ENCODE measurements around the gene FAM219A. TPM values are rescaled to one million over a fixed set of nuclear protein-coding genes. Genes with fewer than 3 reads are reported as not detected.

The FAM219A gene
- total and polyA plus RNA-seq, 2 donors (not counting 1 experiment from before 2014, with no cell fraction given) = 5.3 to 7.3 TPM

DNA sequence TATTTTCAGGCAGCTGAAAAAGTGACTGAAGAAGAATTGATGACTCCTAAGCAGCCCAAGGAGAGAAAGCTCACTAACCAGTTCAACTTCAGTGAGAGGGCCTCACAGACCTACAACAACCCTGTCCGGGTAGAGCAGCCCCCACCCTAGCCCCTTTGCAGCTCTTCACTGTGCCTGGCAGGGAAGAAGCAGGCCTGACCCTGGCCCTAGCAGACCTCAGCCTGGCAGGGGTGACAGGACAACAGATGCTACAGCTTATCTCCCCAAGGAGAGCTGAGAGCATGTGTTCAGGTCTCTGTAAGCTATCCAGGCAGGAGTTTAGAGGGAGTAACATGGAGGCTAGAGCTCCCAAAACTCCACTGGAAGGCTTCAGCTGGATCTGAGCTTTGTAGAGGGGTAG is 32.0 kb upstream of the FAM219A start:
- TF ChIP-seq, protein P1, sequence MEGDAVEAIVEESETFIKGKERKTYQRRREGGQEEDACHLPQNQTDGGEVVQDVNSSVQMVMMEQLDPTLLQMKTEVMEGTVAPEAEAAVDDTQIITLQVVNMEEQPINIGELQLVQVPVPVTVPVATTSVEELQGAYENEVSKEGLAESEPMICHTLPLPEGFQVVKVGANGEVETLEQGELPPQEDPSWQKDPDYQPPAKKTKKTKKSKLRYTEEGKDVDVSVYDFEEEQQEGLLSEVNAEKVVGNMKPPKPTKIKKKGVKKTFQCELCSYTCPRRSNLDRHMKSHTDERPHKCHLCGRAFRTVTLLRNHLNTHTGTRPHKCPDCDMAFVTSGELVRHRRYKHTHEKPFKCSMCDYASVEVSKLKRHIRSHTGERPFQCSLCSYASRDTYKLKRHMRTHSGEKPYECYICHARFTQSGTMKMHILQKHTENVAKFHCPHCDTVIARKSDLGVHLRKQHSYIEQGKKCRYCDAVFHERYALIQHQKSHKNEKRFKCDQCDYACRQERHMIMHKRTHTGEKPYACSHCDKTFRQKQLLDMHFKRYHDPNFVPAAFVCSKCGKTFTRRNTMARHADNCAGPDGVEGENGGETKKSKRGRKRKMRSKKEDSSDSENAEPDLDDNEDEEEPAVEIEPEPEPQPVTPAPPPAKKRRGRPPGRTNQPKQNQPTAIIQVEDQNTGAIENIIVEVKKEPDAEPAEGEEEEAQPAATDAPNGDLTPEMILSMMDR (conservative IDR thresholded peaks at IDR 0.05 in 1 of 2, IDR thresholded peaks at IDR 0.05 in 1 of 2; ENCODE audit: low read depth in 1 of 2, low read length in 2 of 2) = no peak
- TF ChIP-seq EZH2 (IDR thresholded peaks at IDR 0.05; ENCODE audit: low read length, missing control alignments) = no peak
- Histone ChIP-seq H3K79me2 (ENCODE audit: control insufficient read depth, insufficient read depth, low read length) (no peaks in the 10 kb centered on the region), H3K9me3 (ENCODE audit: control insufficient read depth, insufficient read depth, low read depth, low read length) (no peaks in the 10 kb centered on the region), H3K4me2 (ENCODE audit: extremely low read depth, insufficient read depth, low read length) (no peak overlapping the region), H2AFZ (ENCODE audit: low read length) (no peak overlapping the region), H3K27ac (ENCODE audit: insufficient read depth, low read length) (no peak overlapping the region), H3K9ac (ENCODE audit: insufficient read depth, low read length) (no peak overlapping the region), H3K4me1 (ENCODE audit: control insufficient read depth, extremely low read depth, insufficient read depth, low read length) (no peaks in the 10 kb centered on the region), H3K4me3 (replicated peaks in 1 of 4; ENCODE audit: control extremely low read depth in 1 of 4, insufficient read depth in 1 of 4, low read depth in 3 of 4, low read length in 4 of 4) (no peak overlapping the region), H3K27me3 (ENCODE audit: control insufficient read depth, insufficient read depth, low read length) (peaks cover 3% of the 10 kb centered on the region), H4K20me1 (ENCODE audit: control insufficient read depth, extremely low read depth, insufficient read depth, low read length) (no peaks in the 10 kb centered on the region), H3K36me3 (ENCODE audit: control insufficient read depth, insufficient read depth, low read length) (no peaks in the 10 kb centered on the region)
- DNase-seq (ENCODE audit: low read depth in 2 of 2) = no peak

DNA sequence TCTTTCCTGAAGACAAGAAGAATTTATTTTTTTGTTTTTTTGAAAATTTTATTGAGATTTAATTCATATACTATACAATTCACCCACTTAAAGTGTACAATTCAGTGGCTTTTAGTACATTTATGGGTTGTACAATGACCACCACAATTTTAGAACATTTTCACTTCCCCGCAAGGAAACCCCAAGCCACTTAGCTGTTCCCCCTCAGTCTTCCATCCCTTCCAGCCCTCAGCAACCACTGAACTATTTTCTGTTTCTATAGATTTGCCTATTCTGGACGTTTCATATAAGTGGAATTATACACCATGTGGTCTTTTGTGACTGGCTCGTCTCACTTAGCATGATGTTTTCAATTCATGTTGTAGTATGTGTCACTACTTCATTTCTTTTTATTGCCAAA is 28.2 kb upstream of the FAM219A start:
- no peak overlapping the region for H3K9ac ChIP-seq (ENCODE audit: insufficient read depth, low read length)
- no peaks in the 10 kb centered on the region for H3K36me3 ChIP-seq (ENCODE audit: control insufficient read depth, insufficient read depth, low read length)
- no peaks in the 10 kb centered on the region for H3K4me1 ChIP-seq (ENCODE audit: control insufficient read depth, extremely low read depth, insufficient read depth, low read length)
- no peaks in the 10 kb centered on the region for H3K79me2 ChIP-seq (ENCODE audit: control insufficient read depth, insufficient read depth, low read length)
- H4K20me1 ChIP-seq (ENCODE audit: control insufficient read depth, extremely low read depth, insufficient read depth, low read length) = no peaks in the 10 kb centered on the region
- no peak overlapping the region for H3K27ac ChIP-seq (ENCODE audit: insufficient read depth, low read length)
- H2AFZ ChIP-seq (ENCODE audit: low read length) = no peak overlapping the region
- no peak overlapping the region for H3K4me3 ChIP-seq (replicated peaks in 1 of 4; ENCODE audit: control extremely low read depth in 1 of 4, insufficient read depth in 1 of 4, low read depth in 3 of 4, low read length in 4 of 4)
- peaks cover 3% of the 10 kb centered on the region for H3K27me3 ChIP-seq (ENCODE audit: control insufficient read depth, insufficient read depth, low read length)
- no peak overlapping the region for H3K4me2 ChIP-seq (ENCODE audit: extremely low read depth, insufficient read depth, low read length)
- TF ChIP-seq, protein P1 (conservative IDR thresholded peaks at IDR 0.05 in 1 of 2, IDR thresholded peaks at IDR 0.05 in 1 of 2; ENCODE audit: low read depth in 1 of 2, low read length in 2 of 2) = no peak
- TF ChIP-seq EZH2 (IDR thresholded peaks at IDR 0.05; ENCODE audit: low read length, missing control alignments) = no peak
- DNase-seq (ENCODE audit: low read depth in 2 of 2) = no peak
- no peaks in the 10 kb centered on the region for H3K9me3 ChIP-seq (ENCODE audit: control insufficient read depth, insufficient read depth, low read depth, low read length)

DNA sequence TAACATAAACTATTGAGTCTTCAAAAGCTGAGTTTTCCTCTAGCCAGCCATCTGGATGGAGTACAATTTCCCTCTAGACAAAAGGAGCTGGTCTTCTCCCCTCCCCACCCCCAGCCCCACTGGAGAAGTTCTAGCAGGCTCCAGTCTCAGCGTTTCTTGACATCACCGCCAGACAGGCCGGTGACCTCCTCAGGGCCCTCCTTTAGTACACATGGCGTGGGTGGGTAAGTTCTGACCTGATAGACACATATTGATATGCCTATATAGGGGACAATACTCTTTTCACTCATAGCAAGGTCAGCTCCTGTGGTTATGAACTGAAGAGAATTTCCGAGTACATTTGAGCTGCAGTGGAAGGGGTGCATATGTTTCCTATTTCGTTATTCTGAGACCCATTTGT is 27.5 kb upstream of the FAM219A start:
- H3K4me1 ChIP-seq (ENCODE audit: control insufficient read depth, extremely low read depth, insufficient read depth, low read length) = no peaks in the 10 kb centered on the region
- no peak overlapping the region for H2AFZ ChIP-seq (ENCODE audit: low read length)
- peaks cover 3% of the 10 kb centered on the region for H3K27me3 ChIP-seq (ENCODE audit: control insufficient read depth, insufficient read depth, low read length)
- TF ChIP-seq, protein P1 (conservative IDR thresholded peaks at IDR 0.05 in 1 of 2, IDR thresholded peaks at IDR 0.05 in 1 of 2; ENCODE audit: low read depth in 1 of 2, low read length in 2 of 2) = no peak
- TF ChIP-seq EZH2 (IDR thresholded peaks at IDR 0.05; ENCODE audit: low read length, missing control alignments) = no peak
- no peaks in the 10 kb centered on the region for H3K36me3 ChIP-seq (ENCODE audit: control insufficient read depth, insufficient read depth, low read length)
- H3K4me2 ChIP-seq (ENCODE audit: extremely low read depth, insufficient read depth, low read length) = no peak overlapping the region
- H4K20me1 ChIP-seq (ENCODE audit: control insufficient read depth, extremely low read depth, insufficient read depth, low read length) = no peaks in the 10 kb centered on the region
- H3K79me2 ChIP-seq (ENCODE audit: control insufficient read depth, insufficient read depth, low read length) = no peaks in the 10 kb centered on the region
- H3K9me3 ChIP-seq (ENCODE audit: control insufficient read depth, insufficient read depth, low read depth, low read length) = no peaks in the 10 kb centered on the region
- H3K4me3 ChIP-seq (replicated peaks in 1 of 4; ENCODE audit: control extremely low read depth in 1 of 4, insufficient read depth in 1 of 4, low read depth in 3 of 4, low read length in 4 of 4) = no peak overlapping the region
- no peak overlapping the region for H3K9ac ChIP-seq (ENCODE audit: insufficient read depth, low read length)
- H3K27ac ChIP-seq (ENCODE audit: insufficient read depth, low read length) = no peak overlapping the region
- no peak for DNase-seq (ENCODE audit: low read depth in 2 of 2)

Measured in fibroblast of lung (primary cell).